Testis (tissue), 3 donors: Measurements from ENCODE around the gene EIF2S2. TPM values are rescaled to one million over a fixed set of nuclear protein-coding genes. Genes with fewer than 3 reads are reported as not detected.

Experiments
- DNase-seq: peaks from one replicate; pipeline ENCODE4 v3.0.0-alpha.2; 2019
- H3K27ac ChIP-seq, 2 donors: fragments of 200-600 bp; sonication (generic); one replicate each; pipeline ENCODE4 v1.5.1; 2019
- H3K27me3 ChIP-seq: fragments of 200-600 bp; sonication (generic); one replicate; pipeline ENCODE4 v1.5.1; 2019
- H3K36me3 ChIP-seq: fragments of 200-600 bp; sonication (generic); one replicate; pipeline ENCODE4 v1.5.1; 2017; ENCODE audit warnings: low read depth; ENCODE audit errors: missing control alignments
- H3K4me1 ChIP-seq: fragments of 200-600 bp; sonication (generic); one replicate; pipeline ENCODE4 v1.5.1; 2019
- H3K4me3 ChIP-seq, 2 donors: fragments of 200-600 bp; sonication (generic); one replicate each; pipeline ENCODE4 v1.5.1; 2017 to 2019
- H3K9me3 ChIP-seq: fragments of 200-600 bp; sonication (generic); one replicate; pipeline ENCODE4 v1.5.1; 2017
- CTCF ChIP-seq, 3 experiments: fragments of 450-650 bp in 2 of 3; fragments of 200-600 bp in 1 of 3; sonication (generic) in 1 of 3; IDR thresholded peaks; one replicate each; pipeline ENCODE4 v1.5.1; 2016 to 2019; ENCODE audit warnings: antibody characterized with exemption in 3 of 3, mild to moderate bottlenecking in 2 of 3, moderate library complexity in 1 of 3
- POLR2A ChIP-seq: fragments of 450-650 bp; IDR thresholded peaks from one replicate; pipeline ENCODE4 v1.6.1; 2017; ENCODE audit warnings: antibody characterized with exemption, mild to moderate bottlenecking, moderate library complexity
- WGBS, 2 donors: methylation state at CpG; one replicate each; pipeline ENCODE4 v1.1.5; 2018; 5-methylcytosine and 5-hydroxymethylcytosine counted together
- intact Hi-C: fragments of 100-400 bp; cut with DNase I; formaldehyde crosslinking; loops from one replicate; pipeline ENCODE4 v1.15.1; 2023; ENCODE audit warnings: low total_unique reads
- polyA plus RNA-seq: library from polyadenylated mRNA; stranded (reverse); fragments of 350-450 nt; fragmentation: Illumina TruSeq; extraction: RNeasy Lipid Tissue Mini Kit (QIAGEN cat#74804); gene quantifications from one replicate; pipeline ENCODE4 v1.2.3, GENCODE V29; 2014; ENCODE audit warnings: low read depth, low replicate concordance; ENCODE audit not compliant: insufficient read depth
- total RNA-seq, 2 donors: library from RNA; depleted of rRNA; stranded (reverse); fragments of >200 nt; gene quantifications; one replicate each; pipeline ENCODE4 v1.2.3, GENCODE V29; 2016

Gene EIF2S2
- total and polyA plus RNA-seq, 3 donors from 2014 or later, result 41.9 to 48.9 (median 45.4) TPM

GRCh38 chr20:34066476-34067090 is 45.5 kb downstream of the EIF2S2 start:
- Histone ChIP-seq H3K9me3 (no peaks in the 10 kb centered on the region), H3K27me3 (no peaks in the 10 kb centered on the region), H3K27ac (peak overlapping the region in 1 of 2 donors; percentile 34), H3K4me3 (no peak overlapping the region), H3K36me3 (no peaks in the 10 kb centered on the region), H3K4me1 (peaks cover 17% of the 10 kb centered on the region)
- DNase-seq, result no peak
- TF ChIP-seq CTCF (IDR thresholded peaks at IDR 0.05), result no peak
- TF ChIP-seq POLR2A, result no peak
- intact Hi-C loops, result no loop called here
- 61 to 71% methylated on average over 3 of the region's 3 CpGs for WGBS, 2 donors

- DNase-seq, result no peak
- WGBS, 2 donors, result 84 to 87% methylated on average over 2 of the region's 2 CpGs
- no peaks in the 10 kb centered on the region for H3K27me3 ChIP-seq
- intact Hi-C loops, result no loop called here
- H3K4me3 ChIP-seq, result no peak overlapping the region
- TF ChIP-seq POLR2A (no peak), CTCF (IDR thresholded peaks at IDR 0.05) (no peak)
- peaks cover 17% of the 10 kb centered on the region for H3K4me1 ChIP-seq
- no peak overlapping the region for H3K27ac ChIP-seq
- no peaks in the 10 kb centered on the region for H3K36me3 ChIP-seq
- no peaks in the 10 kb centered on the region for H3K9me3 ChIP-seq
Measured at GRCh38 chr20:34065260-34065659, 46.8 kb downstream of the EIF2S2 start.

GRCh38 chr20:34064286-34064685 is 47.8 kb downstream of the EIF2S2 start:
- Histone ChIP-seq H3K36me3 (no peaks in the 10 kb centered on the region), H3K27ac (no peak overlapping the region), H3K4me1 (peaks cover 10% of the 10 kb centered on the region), H3K9me3 (no peaks in the 10 kb centered on the region), H3K4me3 (no peak overlapping the region), H3K27me3 (no peaks in the 10 kb centered on the region)
- intact Hi-C loops, result no loop called here
- TF ChIP-seq CTCF (IDR thresholded peaks at IDR 0.05) (no peak), POLR2A (no peak)
- no peak for DNase-seq
- WGBS, 2 donors, result 96 to 100% methylated on average over 3 of the region's 3 CpGs

- no peak for DNase-seq
Measured at GRCh38 chr20:34062570-34063482, 49.2 kb downstream of the EIF2S2 start.

More at GRCh38 chr20:34062570-34063482, 49.2 kb downstream of the EIF2S2 start:
- Histone ChIP-seq H3K36me3 (no peaks in the 10 kb centered on the region), H3K9me3 (no peaks in the 10 kb centered on the region), H3K4me1 (peaks cover 6% of the 10 kb centered on the region), H3K27me3 (no peaks in the 10 kb centered on the region), H3K4me3 (no peak overlapping the region), H3K27ac (no peak overlapping the region)
- 87 to 98% methylated on average over 5 of the region's 5 CpGs for WGBS, 2 donors
- intact Hi-C loops, result no loop called here
- TF ChIP-seq CTCF (IDR thresholded peaks at IDR 0.05), result no peak
- no peak for TF ChIP-seq POLR2A
